Adrenal gland (tissue), 5 donors: ENCODE results near the gene HSFX3.
"Not testable (repeated sequence)": the region's sequence is repeated elsewhere in the genome, so short reads cannot be mapped to it uniquely, and the experiment has no call there.

Experiments used
- POLR2A ChIP-seq, 2 donors: fragments of 450-650 bp; IDR thresholded peaks; one replicate each; pipeline ENCODE4 v1.6.1; 2017; ENCODE audit warnings: antibody characterized with exemption in 2 of 2, mild to moderate bottlenecking in 2 of 2, moderate library complexity in 1 of 2
- TF ChIP-seq, protein P1 (sequence below), 6 experiments: fragments of 450-650 bp in 4 of 6; fragments of 200-600 bp in 2 of 6; sonication (generic) in 1 of 6; IDR thresholded peaks; 1 replicate in 5 of 6; 2 replicates in 1 of 6; pipeline versions ENCODE4 v1.5.1 to v1.8.0; 2016 to 2021; ENCODE audit warnings: antibody characterized with exemption in 6 of 6, mild to moderate bottlenecking in 2 of 6, moderate library complexity in 1 of 6
- donor health status: DM: no; HTN: no; CAD: no.

DNA sequence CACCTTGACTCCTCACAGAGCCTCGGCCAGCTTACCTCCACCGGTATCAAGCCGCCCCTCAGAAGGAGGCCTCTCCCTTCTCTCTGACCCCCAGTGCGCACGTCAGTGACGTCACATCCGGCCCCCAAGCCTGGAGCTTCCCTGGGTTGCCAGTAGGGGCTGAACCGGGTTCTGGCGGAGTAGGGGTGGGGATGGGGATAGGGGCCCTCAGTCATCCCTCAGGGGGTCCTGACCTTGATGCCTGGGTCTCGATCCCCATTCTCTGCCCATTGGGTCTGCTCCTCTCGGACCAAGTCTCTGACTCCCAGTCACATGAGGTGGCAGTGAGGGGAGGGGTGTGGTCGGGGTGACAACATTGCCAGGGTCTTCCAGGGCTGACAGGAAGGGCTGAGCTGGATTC is 37.6 kb upstream of the HSFX3 start, which contains the start of gene MAGEA9B:
- not testable (repeated sequence) for TF ChIP-seq POLR2A (IDR thresholded peaks at IDR 0.05)
- TF ChIP-seq, protein P1, sequence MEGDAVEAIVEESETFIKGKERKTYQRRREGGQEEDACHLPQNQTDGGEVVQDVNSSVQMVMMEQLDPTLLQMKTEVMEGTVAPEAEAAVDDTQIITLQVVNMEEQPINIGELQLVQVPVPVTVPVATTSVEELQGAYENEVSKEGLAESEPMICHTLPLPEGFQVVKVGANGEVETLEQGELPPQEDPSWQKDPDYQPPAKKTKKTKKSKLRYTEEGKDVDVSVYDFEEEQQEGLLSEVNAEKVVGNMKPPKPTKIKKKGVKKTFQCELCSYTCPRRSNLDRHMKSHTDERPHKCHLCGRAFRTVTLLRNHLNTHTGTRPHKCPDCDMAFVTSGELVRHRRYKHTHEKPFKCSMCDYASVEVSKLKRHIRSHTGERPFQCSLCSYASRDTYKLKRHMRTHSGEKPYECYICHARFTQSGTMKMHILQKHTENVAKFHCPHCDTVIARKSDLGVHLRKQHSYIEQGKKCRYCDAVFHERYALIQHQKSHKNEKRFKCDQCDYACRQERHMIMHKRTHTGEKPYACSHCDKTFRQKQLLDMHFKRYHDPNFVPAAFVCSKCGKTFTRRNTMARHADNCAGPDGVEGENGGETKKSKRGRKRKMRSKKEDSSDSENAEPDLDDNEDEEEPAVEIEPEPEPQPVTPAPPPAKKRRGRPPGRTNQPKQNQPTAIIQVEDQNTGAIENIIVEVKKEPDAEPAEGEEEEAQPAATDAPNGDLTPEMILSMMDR (IDR thresholded peaks at IDR 0.05) = not testable (repeated sequence)
